Right cardiac atrium (tissue), 5 donors: ENCODE results near the gene STK32C. TPM values are rescaled to one million over a fixed set of nuclear protein-coding genes. Genes with fewer than 3 reads are reported as not detected.
A peak's percentile ranks its signal among the peaks of the same experiment; 100 is the strongest.

ENCODE experiments used
- ATAC-seq, 2 donors: fragments of 200-7000 bp; cut with Tn5 transposase; one replicate each; pipeline versions ENCODE4 v1.8.0 to v1.9.1; 2020; ENCODE audit warnings: moderate library complexity in 2 of 2, mild to moderate bottlenecking in 1 of 2
- DNase-seq, 3 donors: peaks; one replicate each; pipeline ENCODE4 v3.0.0-alpha.2; 2020
- H3K27ac ChIP-seq: one replicate; pipeline ENCODE4 v1.5.1; 2013; ENCODE audit warnings: mild to moderate bottlenecking, low read length, control low read depth, moderate library complexity
- H3K27me3 ChIP-seq: one replicate; pipeline ENCODE4 v1.6.1; 2013; ENCODE audit not compliant: control insufficient read depth, insufficient read depth
- H3K4me1 ChIP-seq: one replicate; pipeline ENCODE4 v1.6.1; 2013; ENCODE audit warnings: low read length; ENCODE audit not compliant: control insufficient read depth, insufficient read depth
- H3K4me3 ChIP-seq: one replicate; pipeline ENCODE4 v1.5.1; 2013; ENCODE audit warnings: low read length, control low read depth
- H3K9me3 ChIP-seq: one replicate; pipeline ENCODE4 v1.6.1; 2013; ENCODE audit warnings: low read length; ENCODE audit not compliant: control insufficient read depth
- WGBS: extraction: QIAGEN DNeasy Blood & Tissue Kit; methylation state at CpG from one replicate; pipeline ENCODE4 v1.1.7; 2013; 5-methylcytosine and 5-hydroxymethylcytosine counted together
- intact Hi-C, 4 donors: fragments of 100-400 bp; cut with DNase I; formaldehyde crosslinking; loops; one replicate each; pipeline versions ENCODE4 v1.11.0 to v1.14.0; 2022 to 2023
- polyA plus RNA-seq: library from polyadenylated mRNA; stranded (reverse); fragments of 200-250 nt; gene quantifications from one replicate; pipeline ENCODE4 v1.2.3, GENCODE V29; 2013
- total RNA-seq, 4 donors: library from RNA; stranded (reverse); fragmentation: NEBNext Ultra II Directional; extraction: Animal tissue kit (Norgen Biotek cat#: 25700); gene quantifications; one replicate each; pipeline ENCODE4 v1.2.1, GENCODE V29; 2021
- donor health status: healthy with polysubstance abuse.
- donor health status: DM: no; HTN: yes; CAD: no.
- donor health status: DM: no; HTN: no; CAD: no.
- donor health status: DM: no; HTN: yes; CAD: no; lungs with severe emphysema.
- donor health status: DM: yes; HTN: yes; CAD: no.

The STK32C gene
- total and polyA plus RNA-seq, 5 donors: 5.7 to 7.3 (median 6.9) TPM

DNA sequence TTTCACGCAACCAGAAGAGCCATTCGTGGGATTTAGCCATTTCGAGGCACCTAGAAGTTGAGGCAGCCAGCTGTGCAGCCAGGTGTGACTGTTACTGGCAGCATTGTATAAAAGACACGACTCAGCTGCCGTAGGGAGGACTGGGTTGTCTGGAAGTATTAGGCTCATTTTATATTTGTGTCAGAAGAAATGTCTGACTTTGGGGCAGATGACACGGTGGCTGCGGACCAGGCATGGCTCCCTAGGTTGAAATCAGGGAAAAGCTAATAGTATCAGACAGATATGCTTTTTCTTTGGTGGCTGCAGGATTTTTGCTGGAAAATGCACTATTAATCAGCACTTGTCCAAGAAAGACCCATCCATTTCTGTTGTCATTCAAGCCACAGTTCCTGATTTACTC, 125.2 kb downstream of the STK32C start:
- peaks cover 7% of the 10 kb centered on the region for H3K4me1 ChIP-seq
- DNase-seq (no peak), ATAC-seq (no peak)
- intact Hi-C loops: no loop called here
- no peak overlapping the region for H3K27ac ChIP-seq
- WGBS: 91% methylated on average over 7 of the region's 7 CpGs
- H3K9me3 ChIP-seq: no peaks in the 10 kb centered on the region
- no peak overlapping the region for H3K4me3 ChIP-seq
- H3K27me3 ChIP-seq: no peaks in the 10 kb centered on the region

DNA sequence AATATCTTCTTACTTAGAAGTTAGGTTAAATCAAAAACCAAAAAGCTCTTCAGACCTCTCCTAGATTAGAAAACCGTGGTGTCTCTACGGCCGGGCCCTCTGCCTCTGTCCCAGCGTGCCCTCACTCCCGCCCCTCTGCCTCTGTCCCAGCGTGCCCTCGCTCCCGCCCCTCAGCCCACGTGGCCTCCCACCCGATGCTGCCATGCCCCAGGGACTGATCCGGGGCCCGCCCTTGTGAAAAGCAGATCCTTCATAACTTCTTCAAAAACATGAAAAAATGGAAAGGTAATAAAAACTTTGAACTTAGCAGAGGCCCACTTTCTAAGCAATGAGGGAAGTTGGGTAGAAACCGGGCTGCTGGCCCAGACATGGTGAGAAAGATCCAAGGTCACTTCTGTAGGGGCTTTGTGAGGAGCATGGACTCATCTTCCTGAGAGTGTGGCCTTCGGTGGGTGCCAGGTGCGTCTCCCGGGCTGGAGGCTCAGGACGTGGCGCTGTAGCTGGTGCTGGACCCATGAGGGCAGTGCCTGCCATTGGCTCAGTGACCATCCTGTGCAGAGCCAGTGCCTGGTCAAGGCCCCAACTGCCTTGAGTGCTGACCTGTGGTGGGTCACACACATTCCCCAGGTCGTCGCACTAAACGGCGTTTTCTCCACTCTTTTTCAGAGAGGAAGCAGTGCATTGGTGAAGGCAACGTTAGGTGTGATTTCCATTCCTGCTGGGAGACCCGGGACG, 125.9 kb downstream of the STK32C start:
- Histone ChIP-seq H3K27me3 (no peaks in the 10 kb centered on the region), H3K9me3 (no peaks in the 10 kb centered on the region), H3K4me3 (no peak overlapping the region), H3K4me1 (peaks cover 7% of the 10 kb centered on the region), H3K27ac (no peak overlapping the region)
- intact Hi-C loops: no loop called here
- ATAC-seq: no peak
- DNase-seq: peak in 1 of 3 donors; percentile 24
- WGBS: 68% methylated on average over 25 of the region's 25 CpGs

DNA sequence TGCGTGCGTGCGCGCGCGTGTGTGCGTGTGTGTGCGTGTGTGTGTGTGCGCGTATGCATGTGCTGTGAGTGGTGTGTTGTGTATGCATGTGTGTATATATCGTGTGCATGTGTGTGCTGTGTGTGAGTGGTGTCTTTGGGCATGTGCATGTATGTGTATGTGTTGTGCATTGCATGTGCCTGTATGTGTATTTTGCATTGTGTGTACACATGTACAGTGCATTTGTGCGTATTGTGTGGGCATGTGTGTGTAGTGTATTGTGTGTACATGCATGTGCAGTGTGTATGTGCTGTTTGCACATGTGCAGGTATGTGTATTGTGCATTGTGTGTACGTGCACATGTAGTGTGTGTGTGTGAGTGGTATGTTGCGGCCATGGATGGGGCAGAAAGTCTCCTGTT, 127.0 kb downstream of the STK32C start:
- no peak for ATAC-seq
- H3K9me3 ChIP-seq: no peaks in the 10 kb centered on the region
- no peak overlapping the region for H3K27ac ChIP-seq
- intact Hi-C loops: no loop called here
- H3K4me3 ChIP-seq: no peak overlapping the region
- peaks cover 7% of the 10 kb centered on the region for H3K4me1 ChIP-seq
- no peak for DNase-seq
- WGBS: 53% methylated on average over 14 of the region's 14 CpGs
- H3K27me3 ChIP-seq: no peaks in the 10 kb centered on the region

DNA sequence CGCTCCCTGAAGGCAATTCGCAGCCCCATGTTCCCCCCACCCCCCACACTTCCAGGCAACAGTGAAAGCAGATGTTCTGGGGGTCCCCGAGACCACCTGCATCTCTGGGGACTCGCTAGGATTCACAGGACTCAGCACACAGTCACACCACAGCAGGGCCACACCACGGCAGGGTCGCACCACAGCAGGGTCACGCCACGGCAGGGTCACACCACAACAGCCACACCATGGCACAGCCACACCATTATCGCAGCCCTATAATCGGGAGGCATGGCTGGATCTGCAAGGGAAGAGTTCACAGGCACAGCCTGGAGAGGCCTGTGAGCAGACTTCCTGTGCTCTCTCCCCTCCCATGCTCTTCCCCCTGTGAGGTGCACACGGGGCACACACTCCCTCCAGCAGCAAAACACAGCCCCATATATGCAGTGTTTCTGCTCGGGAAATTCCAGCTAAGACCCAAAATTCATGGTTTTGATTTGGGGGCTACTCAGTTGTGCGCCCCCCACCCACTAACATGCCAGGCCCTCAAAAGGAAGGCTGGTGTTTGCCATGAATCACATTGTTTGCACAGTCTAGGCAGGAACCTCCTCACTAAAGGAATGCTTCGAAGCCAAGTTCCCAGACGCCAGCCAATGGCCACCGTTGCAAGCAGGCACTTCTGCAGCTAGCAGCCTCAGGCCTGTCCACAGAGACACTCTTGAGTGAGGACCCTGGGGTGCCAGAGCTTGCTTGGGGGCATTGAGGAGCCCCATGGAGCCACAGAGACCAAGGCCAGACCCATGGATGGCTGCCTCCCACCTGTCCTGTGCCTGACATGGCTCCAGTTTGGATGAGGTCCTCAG, 128.0 kb downstream of the STK32C start:
- Histone ChIP-seq H3K27ac (no peak overlapping the region), H3K4me1 (peaks cover 7% of the 10 kb centered on the region), H3K4me3 (no peak overlapping the region), H3K27me3 (no peaks in the 10 kb centered on the region), H3K9me3 (no peaks in the 10 kb centered on the region)
- intact Hi-C loops: no loop called here
- ATAC-seq (no peak), DNase-seq (peak in 1 of 3 donors; percentile 15)
- WGBS: 81% methylated on average over 16 of the region's 16 CpGs

DNA sequence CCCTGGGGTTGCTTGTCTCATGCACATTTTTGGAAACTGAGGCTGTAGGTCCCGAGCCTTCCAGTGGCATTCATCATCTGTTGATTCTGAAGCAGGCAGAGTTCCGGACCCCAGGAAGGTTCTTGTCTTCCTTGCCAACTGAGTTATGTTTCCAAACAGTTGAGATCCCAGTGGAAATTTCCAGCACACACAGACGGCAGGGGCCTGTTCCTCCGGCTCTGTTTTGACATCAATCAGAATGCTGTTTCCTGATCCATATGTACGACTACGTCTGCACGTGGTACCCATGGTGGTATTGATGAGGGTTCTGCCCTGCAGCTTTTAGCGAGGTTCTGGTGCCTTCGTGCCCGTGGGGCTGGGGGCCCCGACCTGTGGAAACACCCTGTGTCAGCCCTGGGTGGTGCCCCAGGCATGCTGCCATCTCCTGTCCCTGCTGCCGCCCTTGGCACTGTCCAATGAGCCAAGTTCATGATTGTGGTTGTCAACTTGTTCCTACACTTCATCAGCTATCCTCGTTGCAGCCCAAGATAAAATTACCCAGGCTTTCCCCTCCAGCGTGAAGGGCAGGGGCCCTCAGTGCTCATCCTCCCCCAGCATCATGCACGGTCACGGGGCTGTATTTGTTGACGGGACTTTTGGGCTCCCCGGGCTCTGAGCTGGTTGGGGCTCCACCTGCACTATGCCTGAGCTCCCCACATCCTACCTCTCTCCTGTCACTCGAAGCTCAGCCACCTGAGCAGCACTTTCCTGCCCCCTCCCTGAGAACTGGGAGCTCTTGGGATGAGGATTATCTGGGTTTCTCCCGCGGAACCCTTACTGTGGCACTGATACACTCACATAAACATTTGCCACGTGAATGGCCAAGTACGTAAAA, 128.8 kb downstream of the STK32C start:
- WGBS: 68% methylated on average over 23 of the region's 23 CpGs
- no peak overlapping the region for H3K4me3 ChIP-seq
- no peaks in the 10 kb centered on the region for H3K9me3 ChIP-seq
- no peaks in the 10 kb centered on the region for H3K27me3 ChIP-seq
- DNase-seq (peak in 1 of 3 donors; percentile 59), ATAC-seq (peak in 1 of 2 donors; percentile 59)
- no peak overlapping the region for H3K27ac ChIP-seq
- intact Hi-C loops: no loop called here
- H3K4me1 ChIP-seq: peaks cover 7% of the 10 kb centered on the region

DNA sequence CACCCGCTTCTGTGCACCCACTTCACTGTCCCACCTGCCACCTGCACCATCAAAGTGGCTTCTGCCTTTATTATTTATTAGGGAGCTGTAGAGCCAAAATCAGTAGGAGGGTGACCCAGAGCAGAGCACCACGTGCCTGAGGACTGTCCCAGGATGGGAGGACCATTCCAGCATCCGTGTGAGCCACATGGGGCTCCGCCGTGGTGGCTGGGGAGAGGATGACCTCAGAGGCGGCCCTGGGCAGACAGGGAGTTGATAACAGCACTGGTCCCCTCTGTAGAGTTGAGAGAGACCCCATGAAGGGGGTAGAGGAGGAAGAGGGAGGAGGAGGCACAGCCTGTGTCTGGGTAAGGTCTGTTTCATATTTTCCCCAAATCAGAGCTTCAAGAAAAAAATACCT, 129.7 kb downstream of the STK32C start:
- peaks cover 7% of the 10 kb centered on the region for H3K4me1 ChIP-seq
- 67% methylated on average over 6 of the region's 6 CpGs for WGBS
- DNase-seq: peak in 1 of 3 donors; percentile 9
- H3K4me3 ChIP-seq: no peak overlapping the region
- intact Hi-C loops: no loop called here
- H3K9me3 ChIP-seq: no peaks in the 10 kb centered on the region
- H3K27me3 ChIP-seq: no peaks in the 10 kb centered on the region
- no peak for ATAC-seq
- no peak overlapping the region for H3K27ac ChIP-seq

DNA sequence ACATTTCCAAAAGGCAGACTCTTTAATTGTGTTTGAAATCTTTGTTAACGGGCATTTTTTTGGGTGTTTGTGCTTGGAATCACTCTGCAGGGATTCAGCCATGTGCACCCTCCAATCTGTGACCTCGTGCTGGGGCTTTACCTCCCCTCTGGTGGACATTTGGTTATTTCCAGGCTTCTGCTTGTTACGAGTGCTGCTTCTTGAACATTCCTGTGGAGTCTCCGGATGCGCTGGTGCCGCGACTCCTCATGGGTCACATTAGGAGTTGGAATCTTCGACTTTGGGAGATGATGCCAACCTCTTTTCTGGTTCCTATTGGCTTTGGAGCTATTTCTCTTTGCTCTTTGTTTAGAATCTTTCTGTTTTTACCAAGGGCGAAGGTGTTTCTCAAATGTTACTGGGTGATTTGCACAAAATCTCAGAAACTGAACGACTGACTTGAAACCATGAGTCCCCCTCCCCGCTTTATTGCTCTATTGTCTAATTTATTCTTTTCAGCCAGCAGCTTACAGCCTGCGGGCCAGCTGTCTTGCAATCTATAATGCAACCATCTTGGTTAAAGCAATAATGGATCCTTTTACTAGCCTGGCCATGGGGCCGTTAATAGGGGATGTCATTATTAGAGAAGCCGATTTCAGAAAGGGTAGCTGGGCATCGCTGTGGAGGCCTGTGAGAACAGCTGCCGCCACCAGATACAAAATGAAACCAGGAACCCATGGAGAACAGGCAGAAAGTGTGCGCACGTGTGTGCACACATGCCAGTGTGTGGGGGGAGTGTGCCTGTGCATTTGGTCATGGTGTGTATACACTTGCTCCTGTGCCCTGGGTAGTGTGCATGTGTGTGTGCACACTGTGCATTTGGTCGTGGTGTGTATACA, 130.9 kb downstream of the STK32C start:
- DNase-seq (no peak), ATAC-seq (no peak)
- H3K9me3 ChIP-seq: no peaks in the 10 kb centered on the region
- no peaks in the 10 kb centered on the region for H3K27me3 ChIP-seq
- H3K4me3 ChIP-seq: no peak overlapping the region
- WGBS: 61% methylated on average over 19 of the region's 19 CpGs
- intact Hi-C loops: no loop called here
- H3K4me1 ChIP-seq: peaks cover 7% of the 10 kb centered on the region
- H3K27ac ChIP-seq: no peak overlapping the region

DNA sequence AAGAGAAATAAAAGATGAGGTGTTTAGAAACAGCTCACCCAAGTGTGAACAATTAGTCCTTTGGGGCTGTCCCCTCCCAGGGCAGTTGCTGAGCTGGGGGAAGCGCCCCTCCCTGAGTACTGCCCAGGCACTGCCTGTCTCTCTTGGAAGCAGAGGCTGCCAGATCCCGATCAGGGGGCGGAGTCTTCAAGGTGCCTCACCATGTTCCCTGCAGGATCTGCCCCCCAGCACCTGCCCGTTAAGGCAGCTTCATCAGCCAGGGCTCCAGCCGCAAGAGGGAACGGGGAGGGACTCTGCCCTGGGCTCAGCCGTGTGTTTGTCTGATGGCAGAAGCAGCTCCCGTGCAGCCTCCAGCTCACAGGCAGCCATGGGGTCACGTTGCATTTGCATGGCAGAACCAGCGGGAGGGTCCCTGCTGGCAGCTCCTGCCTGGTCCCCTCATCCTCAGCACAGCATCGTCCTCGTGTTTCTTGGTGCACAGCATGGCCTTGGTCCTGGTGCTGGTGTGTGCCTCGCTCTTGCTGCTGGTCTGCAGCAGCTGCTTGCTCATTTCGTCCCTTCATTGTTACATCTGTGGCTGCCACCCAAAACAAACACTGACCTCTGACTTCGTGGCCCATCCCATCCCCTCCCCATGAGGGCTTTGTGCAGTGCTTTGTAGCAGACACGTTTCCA, 131.7 kb downstream of the STK32C start:
- intact Hi-C loops: no loop called here
- DNase-seq (peak in 1 of 3 donors; percentile 60), ATAC-seq (peak in 1 of 2 donors; percentile 67)
- 9% methylated on average over 16 of the region's 16 CpGs for WGBS
- no peak overlapping the region for H3K27ac ChIP-seq
- H3K27me3 ChIP-seq: no peaks in the 10 kb centered on the region
- H3K9me3 ChIP-seq: no peaks in the 10 kb centered on the region
- no peak overlapping the region for H3K4me3 ChIP-seq
- peaks cover 7% of the 10 kb centered on the region for H3K4me1 ChIP-seq

DNA sequence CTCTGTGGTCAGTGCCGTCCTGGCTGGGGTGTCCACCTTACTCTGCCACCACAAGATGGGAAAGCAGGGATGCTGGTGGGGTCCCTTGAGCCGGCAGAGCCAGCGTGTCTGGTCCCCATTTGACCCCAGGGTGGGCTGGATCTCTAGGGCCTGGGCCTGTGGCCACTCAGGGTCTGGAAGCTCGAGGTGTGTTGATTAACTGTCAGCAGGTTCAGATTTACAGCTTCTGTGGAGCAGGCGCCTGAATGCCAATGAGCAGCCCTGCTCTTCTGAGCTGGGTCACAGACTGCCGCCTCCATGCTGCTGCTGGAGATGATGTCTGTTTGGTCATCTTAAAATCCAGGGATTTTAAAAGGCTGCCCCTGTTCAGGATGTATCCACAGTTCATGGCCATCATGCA, 132.3 kb downstream of the STK32C start:
- Histone ChIP-seq H3K27me3 (no peaks in the 10 kb centered on the region), H3K4me3 (no peak overlapping the region), H3K27ac (no peak overlapping the region), H3K9me3 (no peaks in the 10 kb centered on the region), H3K4me1 (peaks cover 7% of the 10 kb centered on the region)
- intact Hi-C loops: no loop called here
- DNase-seq (peak in 1 of 3 donors; percentile 13), ATAC-seq (no peak)
- WGBS: 31% methylated on average over 6 of the region's 6 CpGs

DNA sequence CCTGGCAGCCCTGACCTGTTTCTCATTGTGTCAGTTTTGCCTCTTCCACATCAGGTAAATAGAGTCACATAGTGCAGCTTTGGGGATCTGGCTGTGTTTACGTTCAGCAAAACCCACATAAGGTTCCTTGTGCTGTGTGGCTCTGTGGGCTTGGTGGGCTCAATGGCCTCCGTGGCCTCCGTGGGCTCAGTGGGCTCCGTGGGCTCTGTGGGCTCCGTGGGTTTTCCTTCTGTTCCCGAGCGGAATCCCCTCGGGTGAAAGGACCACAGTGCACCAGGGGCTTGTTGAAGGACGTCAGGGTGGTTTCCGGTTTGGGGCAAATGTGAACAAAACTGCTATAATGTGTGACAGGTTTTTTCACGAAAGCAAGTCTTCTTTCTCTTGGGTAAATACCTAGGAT, 133.5 kb downstream of the STK32C start:
- H3K27me3 ChIP-seq: no peaks in the 10 kb centered on the region
- H3K4me1 ChIP-seq: peaks cover 2% of the 10 kb centered on the region
- intact Hi-C loops: no loop called here
- H3K27ac ChIP-seq: no peak overlapping the region
- no peaks in the 10 kb centered on the region for H3K9me3 ChIP-seq
- WGBS: 90% methylated on average over 11 of the region's 11 CpGs
- DNase-seq: peak in 1 of 3 donors; percentile 7
- no peak overlapping the region for H3K4me3 ChIP-seq
- no peak for ATAC-seq
